DND-41 (cell line): ENCODE data around the gene P4HA2.

Experiments used
- ATAC-seq: fragments of 200-7000 bp; cut with Tn5 transposase; 3 replicates; pipeline ENCODE4 v1.9.1; 2021; ENCODE audit warnings: low read depth; ENCODE audit not compliant: insufficient read depth
- DNase-seq: peaks from one replicate; pipeline ENCODE4 v3.0.0-alpha.2; 2020
- H2AFZ ChIP-seq: 2 replicates; pipeline ENCODE4 v1.6.0; 2012; ENCODE audit warnings: low read depth, low read length
- H3K27ac ChIP-seq: 2 replicates; pipeline ENCODE4 v1.5.1; 2012; ENCODE audit warnings: low read length, inconsistent platforms
- H3K27me3 ChIP-seq: fragments of 200-600 bp; sonication (generic); 2 replicates; pipeline ENCODE4 v1.6.0; 2012; ENCODE audit warnings: low read length, mild to moderate bottlenecking, inconsistent platforms; ENCODE audit not compliant: insufficient read depth, poor library complexity
- H3K36me3 ChIP-seq: 2 replicates; pipeline ENCODE4 v1.5.1; 2012; ENCODE audit warnings: low read length, inconsistent platforms; ENCODE audit not compliant: insufficient read depth
- H3K4me1 ChIP-seq: 2 replicates; pipeline ENCODE4 v1.5.1; 2012; ENCODE audit warnings: mild to moderate bottlenecking, low read length; ENCODE audit not compliant: insufficient read depth
- H3K4me2 ChIP-seq: 2 replicates; pipeline ENCODE4 v1.6.0; 2012; ENCODE audit warnings: mild to moderate bottlenecking, moderate library complexity, low read length, inconsistent platforms; ENCODE audit not compliant: insufficient read depth
- H3K4me3 ChIP-seq, 2 experiments: fragments of 200-600 bp in 1 of 2; shearing (Covaris generic) in 1 of 2; 2 replicates each; pipeline ENCODE4 v1.5.1; 2012 to 2016; ENCODE audit warnings: inconsistent platforms in 2 of 2, low read length in 2 of 2, mild to moderate bottlenecking in 2 of 2, low read depth in 1 of 2, moderate library complexity in 1 of 2
- H3K79me2 ChIP-seq: 2 replicates; pipeline ENCODE4 v1.6.0; 2012; ENCODE audit warnings: low read length, inconsistent platforms; ENCODE audit not compliant: insufficient read depth
- H3K9ac ChIP-seq: 2 replicates; pipeline ENCODE4 v1.6.0; 2012; ENCODE audit warnings: low read depth, mild to moderate bottlenecking, inconsistent platforms, low read length, moderate library complexity
- H3K9me3 ChIP-seq: 2 replicates; pipeline ENCODE4 v1.5.1; 2012; ENCODE audit warnings: low read length, moderate library complexity, mild to moderate bottlenecking, inconsistent platforms; ENCODE audit not compliant: insufficient read depth, severe bottlenecking
- H4K20me1 ChIP-seq: 2 replicates; pipeline ENCODE4 v1.6.0; 2012; ENCODE audit warnings: low read length; ENCODE audit not compliant: insufficient read depth
- CTCF ChIP-seq: IDR thresholded peaks from 2 replicates; pipeline ENCODE4 v1.5.1; 2012; ENCODE audit warnings: borderline replicate concordance, low read length, moderate library complexity, mild to moderate bottlenecking; ENCODE audit not compliant: poor library complexity, severe bottlenecking; ENCODE audit errors: extremely low read depth
- EZH2 ChIP-seq: IDR thresholded peaks from 3 replicates; pipeline ENCODE4 v1.6.1; 2012; ENCODE audit warnings: borderline replicate concordance, low read depth, mild to moderate bottlenecking, moderate library complexity, low read length, inconsistent platforms; ENCODE audit not compliant: severe bottlenecking

The P4HA2 gene

GRCh38 chr5:132262882-132263547 is 35.4 kb upstream of the P4HA2 start:
- TF ChIP-seq EZH2 (no peak), CTCF (no peak)
- no peaks in the 10 kb centered on the region for H3K4me1 ChIP-seq
- no peak overlapping the region for H2AFZ ChIP-seq
- no peak for ATAC-seq
- H3K9me3 ChIP-seq, result no peaks in the 10 kb centered on the region
- H3K4me3 ChIP-seq, result no peak overlapping the region
- H3K79me2 ChIP-seq, result no peaks in the 10 kb centered on the region
- H4K20me1 ChIP-seq, result no peaks in the 10 kb centered on the region
- no peak overlapping the region for H3K4me2 ChIP-seq
- no peak overlapping the region for H3K27ac ChIP-seq
- no peaks in the 10 kb centered on the region for H3K27me3 ChIP-seq
- no peak for DNase-seq
- no peak overlapping the region for H3K9ac ChIP-seq
- no peaks in the 10 kb centered on the region for H3K36me3 ChIP-seq

- Histone ChIP-seq H3K27ac (no peak overlapping the region), H3K9ac (no peak overlapping the region), H4K20me1 (no peaks in the 10 kb centered on the region), H3K4me1 (no peaks in the 10 kb centered on the region), H3K9me3 (no peaks in the 10 kb centered on the region), H3K4me3 (no peak overlapping the region), H2AFZ (no peak overlapping the region), H3K4me2 (no peak overlapping the region), H3K27me3 (no peaks in the 10 kb centered on the region), H3K36me3 (no peaks in the 10 kb centered on the region), H3K79me2 (no peaks in the 10 kb centered on the region)
- ATAC-seq (no peak), DNase-seq (no peak)
- TF ChIP-seq CTCF, result no peak
- no peak for TF ChIP-seq EZH2
Measured at GRCh38 chr5:132261881-132262845, 34.5 kb upstream of the P4HA2 start.

GRCh38 chr5:132260714-132261551 is 33.3 kb upstream of the P4HA2 start:
- no peak overlapping the region for H3K4me2 ChIP-seq
- H3K9ac ChIP-seq, result no peak overlapping the region
- no peak overlapping the region for H2AFZ ChIP-seq
- no peaks in the 10 kb centered on the region for H3K4me1 ChIP-seq
- TF ChIP-seq CTCF, result no peak
- ATAC-seq (peak; percentile 60), DNase-seq (peak; percentile 33)
- no peaks in the 10 kb centered on the region for H3K79me2 ChIP-seq
- no peaks in the 10 kb centered on the region for H3K27me3 ChIP-seq
- H3K27ac ChIP-seq, result no peak overlapping the region
- no peaks in the 10 kb centered on the region for H3K36me3 ChIP-seq
- H4K20me1 ChIP-seq, result no peaks in the 10 kb centered on the region
- no peak overlapping the region for H3K4me3 ChIP-seq
- no peaks in the 10 kb centered on the region for H3K9me3 ChIP-seq
